Smooth muscle cell (in vitro differentiated cells): ENCODE data around the gene TMEM131. TPM values are rescaled to one million over a fixed set of nuclear protein-coding genes. Genes with fewer than 3 reads are reported as not detected.
A peak's percentile ranks its signal among the peaks of the same experiment; 100 is the strongest.

ENCODE experiments used
- DNase-seq: peaks from one replicate; lab custom pipeline; 2025; ENCODE audit not compliant: unreplicated experiment; lab: John Stamatoyannopoulos, UW
- H2AFZ ChIP-seq: fragments of 200-600 bp; sonication (generic); 2 replicates; pipeline ENCODE4 v1.6.0; 2016; ENCODE audit warnings: antibody characterized with exemption, low read depth, mild to moderate bottlenecking
- H3F3A ChIP-seq: fragments of 200-600 bp; sonication (generic); 2 replicates; pipeline ENCODE4 v1.6.0; 2017; ENCODE audit warnings: antibody characterized with exemption, low read depth
- H3K27ac ChIP-seq: fragments of 200-600 bp; sonication (generic); 2 replicates; pipeline ENCODE4 v1.5.1; 2016; ENCODE audit warnings: low read depth, mild to moderate bottlenecking
- H3K27me3 ChIP-seq: fragments of 200-600 bp; sonication (generic); 2 replicates; pipeline ENCODE4 v1.6.1; 2016; ENCODE audit warnings: low read depth, mild to moderate bottlenecking
- H3K36me3 ChIP-seq: fragments of 200-600 bp; sonication (generic); 2 replicates; pipeline ENCODE4 v1.5.1; 2016; ENCODE audit warnings: low read depth
- H3K4me1 ChIP-seq: fragments of 200-600 bp; sonication (generic); 2 replicates; pipeline ENCODE4 v1.5.1; 2016; ENCODE audit warnings: low read depth
- H3K4me2 ChIP-seq: fragments of 200-600 bp; sonication (generic); 2 replicates; pipeline ENCODE4 v1.6.0; 2016; ENCODE audit warnings: mild to moderate bottlenecking
- H3K4me3 ChIP-seq: fragments of 200-600 bp; sonication (generic); 2 replicates; pipeline ENCODE4 v1.5.1; 2016; ENCODE audit warnings: mild to moderate bottlenecking
- H3K79me2 ChIP-seq: fragments of 200-600 bp; sonication (generic); 2 replicates; pipeline ENCODE4 v1.6.0; 2016; ENCODE audit warnings: low read depth, mild to moderate bottlenecking
- H3K9ac ChIP-seq: fragments of 200-600 bp; sonication (generic); 2 replicates; pipeline ENCODE4 v1.6.0; 2016; ENCODE audit warnings: low read depth
- H3K9me3 ChIP-seq: fragments of 200-600 bp; sonication (generic); replicated peaks from 2 replicates; pipeline ENCODE4 v1.5.1; 2016; ENCODE audit warnings: low read depth
- H4K20me1 ChIP-seq: fragments of 200-600 bp; sonication (generic); 2 replicates; pipeline ENCODE4 v1.6.0; 2016; ENCODE audit warnings: low read depth
- WGBS: methylation state at CpG from one replicate; pipeline ENCODE4 v1.1.7; 2016; ENCODE audit warnings: low lambda C conversion rate; 5-methylcytosine and 5-hydroxymethylcytosine counted together
- polyA plus RNA-seq: library from polyadenylated mRNA; unstranded; fragments of >200 nt; fragmentation: Nextera tagmentation; extraction: Ambion mirVana; gene quantifications from 2 replicates; pipeline ENCODE4 v1.2.1, GENCODE V29; 2016
- total RNA-seq: library from RNA; depleted of rRNA; stranded (reverse); fragments of >200 nt; gene quantifications from 2 replicates; pipeline ENCODE4 v1.2.3, GENCODE V29; 2014
- TF ChIP-seq, protein P1 (sequence below): fragments of 200-600 bp; sonication (generic); IDR thresholded peaks from 2 replicates; pipeline ENCODE4 v1.5.1; 2017; ENCODE audit warnings: borderline replicate concordance, mild to moderate bottlenecking, antibody characterized with exemption; ENCODE audit not compliant: insufficient read depth, poor library complexity, severe bottlenecking

Gene TMEM131
- total and polyA plus RNA-seq, 2 experiments from 2014 or later, result 16.7 to 32.3 TPM

DNA sequence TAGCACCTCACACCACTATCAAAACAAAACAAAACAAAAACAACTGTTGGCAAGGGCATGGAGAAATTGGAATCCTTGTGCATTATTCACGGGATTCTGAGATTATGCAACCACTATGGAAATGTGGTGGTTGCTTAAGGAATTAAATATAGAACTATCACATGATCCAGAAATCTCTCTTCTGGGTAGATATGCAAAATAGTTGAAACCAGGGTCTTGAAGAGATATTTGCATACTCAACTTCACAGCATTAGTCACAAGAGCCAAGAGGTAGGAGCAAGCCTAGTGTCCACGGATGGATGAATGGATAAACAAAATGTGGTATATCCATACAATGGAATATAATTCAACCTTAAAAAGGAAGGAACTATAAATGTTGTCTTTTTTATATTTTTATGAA lies 7.0 kb downstream of the TMEM131 start:
- TF ChIP-seq, protein P1, sequence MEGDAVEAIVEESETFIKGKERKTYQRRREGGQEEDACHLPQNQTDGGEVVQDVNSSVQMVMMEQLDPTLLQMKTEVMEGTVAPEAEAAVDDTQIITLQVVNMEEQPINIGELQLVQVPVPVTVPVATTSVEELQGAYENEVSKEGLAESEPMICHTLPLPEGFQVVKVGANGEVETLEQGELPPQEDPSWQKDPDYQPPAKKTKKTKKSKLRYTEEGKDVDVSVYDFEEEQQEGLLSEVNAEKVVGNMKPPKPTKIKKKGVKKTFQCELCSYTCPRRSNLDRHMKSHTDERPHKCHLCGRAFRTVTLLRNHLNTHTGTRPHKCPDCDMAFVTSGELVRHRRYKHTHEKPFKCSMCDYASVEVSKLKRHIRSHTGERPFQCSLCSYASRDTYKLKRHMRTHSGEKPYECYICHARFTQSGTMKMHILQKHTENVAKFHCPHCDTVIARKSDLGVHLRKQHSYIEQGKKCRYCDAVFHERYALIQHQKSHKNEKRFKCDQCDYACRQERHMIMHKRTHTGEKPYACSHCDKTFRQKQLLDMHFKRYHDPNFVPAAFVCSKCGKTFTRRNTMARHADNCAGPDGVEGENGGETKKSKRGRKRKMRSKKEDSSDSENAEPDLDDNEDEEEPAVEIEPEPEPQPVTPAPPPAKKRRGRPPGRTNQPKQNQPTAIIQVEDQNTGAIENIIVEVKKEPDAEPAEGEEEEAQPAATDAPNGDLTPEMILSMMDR, result no peak
- Histone ChIP-seq H4K20me1 (peaks cover 97% of the 10 kb centered on the region), H3K9ac (no peak overlapping the region), H3K9me3 (no peaks in the 10 kb centered on the region), H3K27ac (no peak overlapping the region), H3K4me3 (no peak overlapping the region), H3K79me2 (peaks cover 99% of the 10 kb centered on the region), H3K27me3 (no peaks in the 10 kb centered on the region), H3K4me1 (peaks cover 10% of the 10 kb centered on the region), H3K36me3 (no peaks in the 10 kb centered on the region), H2AFZ (no peak overlapping the region), H3F3A (no peaks in the 10 kb centered on the region), H3K4me2 (no peak overlapping the region)
- no peak for DNase-seq
- 93% methylated on average over 2 of the region's 2 CpGs for WGBS

DNA sequence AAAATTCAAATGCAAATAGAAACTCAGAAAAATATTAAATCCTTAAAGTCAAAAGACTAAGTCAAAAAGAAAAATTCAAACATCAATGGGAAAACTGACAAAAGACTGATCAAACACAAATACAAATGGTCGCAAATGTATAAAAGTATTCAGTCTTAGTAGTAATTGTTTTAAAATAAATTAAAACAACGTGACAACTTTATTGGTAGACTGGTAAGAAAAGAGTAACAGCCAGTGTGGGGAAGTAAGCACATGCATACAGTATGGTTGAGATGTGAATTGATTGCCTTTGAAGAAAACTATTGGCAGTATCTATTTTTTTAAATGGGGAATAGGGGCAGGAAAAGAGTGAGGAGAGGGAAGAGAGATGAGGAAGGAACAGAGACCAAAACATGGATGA lies 9.8 kb downstream of the TMEM131 start:
- Histone ChIP-seq H3K36me3 (no peaks in the 10 kb centered on the region), H3F3A (no peaks in the 10 kb centered on the region), H3K4me2 (no peak overlapping the region), H4K20me1 (peaks cover 97% of the 10 kb centered on the region), H3K4me3 (no peak overlapping the region), H3K9ac (no peak overlapping the region), H3K27ac (no peak overlapping the region), H3K79me2 (peaks cover 96% of the 10 kb centered on the region), H3K9me3 (no peaks in the 10 kb centered on the region), H3K4me1 (peaks cover 12% of the 10 kb centered on the region), H2AFZ (no peak overlapping the region), H3K27me3 (no peaks in the 10 kb centered on the region)
- WGBS, result 96% methylated on average over 2 of the region's 2 CpGs
- DNase-seq, result no peak
- TF ChIP-seq, protein P1, result no peak

DNA sequence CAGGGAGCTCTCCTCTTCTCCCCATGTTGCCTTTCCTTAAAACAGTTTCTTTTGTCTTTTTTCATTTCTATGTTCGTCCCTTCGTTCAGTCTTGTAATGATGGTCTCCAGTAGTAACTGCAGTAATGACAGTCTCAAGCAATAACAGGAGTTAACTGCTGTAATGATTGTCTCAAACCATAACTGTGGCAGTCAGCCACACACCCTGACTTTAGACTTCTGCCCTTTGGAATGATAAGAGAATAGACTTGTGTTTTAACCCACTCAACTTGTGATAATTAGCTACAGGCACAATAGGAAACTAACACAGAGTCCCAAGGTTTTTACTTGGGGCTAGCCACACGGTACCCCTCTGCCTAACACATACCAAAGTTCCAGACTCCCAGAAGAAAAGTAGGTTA lies 12.1 kb downstream of the TMEM131 start:
- Histone ChIP-seq H3F3A (no peaks in the 10 kb centered on the region), H3K79me2 (peaks cover 94% of the 10 kb centered on the region), H3K36me3 (peaks cover 4% of the 10 kb centered on the region), H3K4me3 (peak overlapping the region; percentile 3), H3K9me3 (peaks cover 7% of the 10 kb centered on the region), H3K4me1 (peaks cover 12% of the 10 kb centered on the region), H3K27me3 (no peaks in the 10 kb centered on the region), H4K20me1 (peaks cover 77% of the 10 kb centered on the region), H3K9ac (no peak overlapping the region), H3K4me2 (no peak overlapping the region), H2AFZ (no peak overlapping the region), H3K27ac (no peak overlapping the region)
- no peak for DNase-seq
- TF ChIP-seq, protein P1, result no peak
- 67% methylated on average over 3 of the region's 3 CpGs for WGBS

DNA sequence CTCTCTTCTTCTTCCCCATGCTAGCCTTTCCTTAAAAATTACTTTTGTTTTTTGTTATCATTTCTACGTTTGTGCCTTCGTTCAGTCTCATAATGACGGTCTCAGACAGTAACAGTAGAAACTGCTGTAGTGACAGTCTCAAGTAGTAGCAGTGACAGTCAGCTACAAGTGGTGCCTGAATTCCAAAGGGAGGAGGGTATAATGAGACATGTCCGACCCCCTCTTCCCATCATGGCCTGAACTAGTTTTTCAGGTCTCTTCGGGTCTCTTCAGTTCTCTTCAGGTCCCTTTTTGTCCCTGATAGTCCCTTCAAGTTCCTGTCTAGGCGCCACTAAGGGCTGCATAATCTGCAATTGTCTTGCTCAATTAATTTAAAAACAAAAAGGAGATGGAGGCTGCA lies 12.6 kb downstream of the TMEM131 start:
- Histone ChIP-seq H3K27me3 (no peaks in the 10 kb centered on the region), H3K36me3 (peaks cover 4% of the 10 kb centered on the region), H4K20me1 (peaks cover 72% of the 10 kb centered on the region), H3K4me3 (peak overlapping the region; percentile 3), H3F3A (no peaks in the 10 kb centered on the region), H3K9me3 (peaks cover 7% of the 10 kb centered on the region), H3K9ac (no peak overlapping the region), H3K4me2 (no peak overlapping the region), H3K4me1 (peaks cover 12% of the 10 kb centered on the region), H3K27ac (no peak overlapping the region), H3K79me2 (peaks cover 94% of the 10 kb centered on the region), H2AFZ (no peak overlapping the region)
- TF ChIP-seq, protein P1, result no peak
- no peak for DNase-seq
- WGBS, result 65% methylated on average over 6 of the region's 6 CpGs
